DMS79 (cell line): Measurements from ENCODE around the gene OSCAR.
A peak's percentile ranks its signal among the peaks of the same experiment; 100 is the strongest.

Source experiments
- DNase-seq: peaks from one replicate; lab custom pipeline; 2025; lab: John Stamatoyannopoulos, UW

Gene OSCAR

GRCh38 chr19:54100561-54100960, at the start of gene OSCAR:
Gene OSCAR (minus strand): TSS chr19:54100803. CDS start chr19:54100792, 11 bp downstream.
- no peak for DNase-seq

GRCh38 chr19:54149021-54149812, 48.6 kb upstream of the OSCAR start:
- DNase-seq = no peak

- DNase-seq = no peak
These were observed 47.6 kb upstream of the OSCAR start for GRCh38 chr19:54148158-54148557.

GRCh38 chr19:54147676-54148075, 47.1 kb upstream of the OSCAR start:
- no peak for DNase-seq

GRCh38 chr19:54145541-54146158, 45.0 kb upstream of the OSCAR start:
- no peak for DNase-seq

- DNase-seq = no peak
These were observed 41.7 kb upstream of the OSCAR start for GRCh38 chr19:54142166-54142780.

GRCh38 chr19:54141356-54141755, 40.8 kb upstream of the OSCAR start:
- DNase-seq = no peak

- DNase-seq = no peak
These were observed 38.1 kb upstream of the OSCAR start for GRCh38 chr19:54138489-54139256.

GRCh38 chr19:54137699-54138488, 37.3 kb upstream of the OSCAR start, which contains the start of gene CNOT3:
Gene CNOT3 (plus strand): TSS chr19:54137762. CDS start chr19:54142979, 5,217 bp downstream.
- DNase-seq = no peak

- DNase-seq = peak; percentile 100
These were observed 36.5 kb upstream of the OSCAR start for GRCh38 chr19:54136864-54137698.

- DNase-seq = no peak
These were observed 35.7 kb upstream of the OSCAR start for GRCh38 chr19:54136086-54136863.

GRCh38 chr19:54133957-54134590, 33.5 kb upstream of the OSCAR start:
- DNase-seq = no peak

GRCh38 chr19:54133312-54133956, 32.8 kb upstream of the OSCAR start:
- DNase-seq = no peak

GRCh38 chr19:54129617-54129996, 29.0 kb upstream of the OSCAR start:
- DNase-seq = no peak

GRCh38 chr19:54128796-54129616, 28.4 kb upstream of the OSCAR start:
- DNase-seq = no peak

- no peak for DNase-seq
These were observed 27.8 kb upstream of the OSCAR start for GRCh38 chr19:54128441-54128725.

GRCh38 chr19:54127688-54128440, 27.3 kb upstream of the OSCAR start:
- DNase-seq = no peak
